Suprapubic skin (tissue), 4 donors: ENCODE data around the gene SETX. TPM values are rescaled to one million over a fixed set of nuclear protein-coding genes. Genes with fewer than 3 reads are reported as not detected.
"Not testable (repeated sequence)": the region's sequence is repeated elsewhere in the genome, so short reads cannot be mapped to it uniquely, and the experiment has no call there.

Source experiments
- DNase-seq, 2 donors: peaks; one replicate each; pipeline ENCODE4 v3.0.0-alpha.2; 2019; ENCODE audit warnings: low spot score in 2 of 2
- H3K27ac ChIP-seq: fragments of 200-600 bp; sonication (generic); one replicate; pipeline ENCODE4 v1.5.1; 2019
- H3K27me3 ChIP-seq: fragments of 200-600 bp; sonication (generic); one replicate; pipeline ENCODE4 v1.5.1; 2019
- H3K36me3 ChIP-seq: fragments of 200-600 bp; sonication (generic); one replicate; pipeline ENCODE4 v1.5.1; 2019
- H3K4me1 ChIP-seq: fragments of 200-600 bp; sonication (generic); one replicate; pipeline ENCODE4 v1.5.1; 2019
- H3K4me3 ChIP-seq: fragments of 200-600 bp; sonication (generic); one replicate; pipeline ENCODE4 v1.5.1; 2019; ENCODE audit warnings: mild to moderate bottlenecking
- H3K9me3 ChIP-seq: fragments of 200-600 bp; sonication (generic); one replicate; pipeline ENCODE4 v1.5.1; 2019
- CTCF ChIP-seq, 2 donors: fragments of 200-600 bp in 1 of 2; fragments of 450-650 bp in 1 of 2; sonication (generic) in 1 of 2; IDR thresholded peaks; one replicate each; pipeline ENCODE4 v1.5.1; 2016 to 2019; ENCODE audit warnings: antibody characterized with exemption in 2 of 2, mild to moderate bottlenecking in 1 of 2, moderate library complexity in 1 of 2
- EP300 ChIP-seq: sonication (generic); formaldehyde crosslinking; IDR thresholded peaks from one replicate; pipeline ENCODE4 v1.6.1; 2017; ENCODE audit warnings: antibody characterized with exemption
- POLR2A ChIP-seq, 2 donors: fragments of 450-650 bp; IDR thresholded peaks; one replicate each; pipeline ENCODE4 v1.6.1; 2017; ENCODE audit warnings: antibody characterized with exemption in 2 of 2, mild to moderate bottlenecking in 2 of 2, moderate library complexity in 2 of 2
- POLR2AphosphoS5 ChIP-seq, 3 donors: sonication (generic); formaldehyde crosslinking; IDR thresholded peaks; one replicate each; pipeline ENCODE4 v1.6.1; 2017; ENCODE audit warnings: antibody characterized with exemption in 3 of 3
- WGBS: methylation state at CpG from one replicate; pipeline ENCODE4 v1.1.5; 2018; 5-methylcytosine and 5-hydroxymethylcytosine counted together
- total RNA-seq, 4 donors: library from RNA; depleted of rRNA; stranded (reverse); fragments of >200 nt; gene quantifications; one replicate each; pipeline ENCODE4 v1.1.0, GENCODE V29; 2016

SETX gene
- total RNA-seq, 4 donors from 2014 or later, result 28.8 to 67.9 (median 39.7) TPM

DNA sequence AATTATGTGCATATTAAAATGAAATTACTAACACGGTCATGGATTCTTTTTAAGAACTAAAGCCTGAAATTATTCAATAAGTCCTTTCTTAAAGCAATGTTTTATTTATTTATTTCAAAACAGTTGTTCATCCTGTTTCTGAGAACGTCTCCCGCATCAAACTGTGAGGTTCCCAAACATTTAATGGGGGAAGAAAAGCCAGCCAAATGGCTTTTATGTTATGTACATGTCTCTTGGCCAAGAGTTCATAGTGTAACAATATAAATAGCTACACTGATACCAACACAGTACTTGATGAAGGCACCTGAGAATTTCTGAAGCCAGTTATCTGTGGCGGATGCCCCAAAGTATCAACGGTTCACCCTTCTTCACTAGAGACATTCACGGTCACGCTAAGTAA, 36.2 kb upstream of the SETX start:
- Histone ChIP-seq H3K27ac (no peak overlapping the region), H3K9me3 (no peaks in the 10 kb centered on the region), H3K4me1 (no peaks in the 10 kb centered on the region), H3K4me3 (no peak overlapping the region), H3K36me3 (peaks cover 97% of the 10 kb centered on the region), H3K27me3 (no peaks in the 10 kb centered on the region)
- 74% methylated on average over 7 of the region's 7 CpGs for WGBS
- TF ChIP-seq POLR2A (IDR thresholded peaks at IDR 0.05) (no peak), POLR2AphosphoS5 (IDR thresholded peaks at IDR 0.05) (no peak), CTCF (IDR thresholded peaks at IDR 0.05) (no peak), EP300 (no peak)
- no peak for DNase-seq

DNA sequence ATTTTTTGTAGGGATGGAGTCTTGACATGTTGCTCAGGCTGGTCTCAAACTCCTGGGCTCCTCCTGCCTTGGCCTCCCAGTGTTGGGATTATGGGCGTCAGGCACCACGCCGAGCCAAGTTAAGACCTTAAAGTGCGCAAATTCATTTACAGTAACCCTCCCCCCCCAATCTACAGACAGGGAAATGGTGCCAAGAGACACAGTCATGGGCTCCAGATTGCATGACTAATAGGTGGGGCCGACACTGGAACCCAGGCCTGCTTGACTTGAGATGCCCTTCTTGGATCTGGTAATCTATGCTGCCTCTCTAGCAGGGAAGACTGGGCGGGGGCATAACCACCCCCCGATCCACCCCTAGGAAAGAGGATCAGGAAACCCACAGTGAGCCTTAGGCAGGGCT, 32.3 kb upstream of the SETX start:
- no peaks in the 10 kb centered on the region for H3K4me1 ChIP-seq
- 84% methylated on average over 7 of the region's 7 CpGs for WGBS
- H3K27ac ChIP-seq, result no peak overlapping the region
- no peaks in the 10 kb centered on the region for H3K9me3 ChIP-seq
- no peak for DNase-seq
- H3K4me3 ChIP-seq, result no peak overlapping the region
- TF ChIP-seq CTCF (IDR thresholded peaks at IDR 0.05) (no peak), EP300 (no peak), POLR2AphosphoS5 (IDR thresholded peaks at IDR 0.05) (no peak), POLR2A (IDR thresholded peaks at IDR 0.05) (no peak)
- no peaks in the 10 kb centered on the region for H3K27me3 ChIP-seq
- H3K36me3 ChIP-seq, result peaks cover 98% of the 10 kb centered on the region

- Histone ChIP-seq H3K27ac (no peak overlapping the region), H3K9me3 (no peaks in the 10 kb centered on the region), H3K27me3 (no peaks in the 10 kb centered on the region), H3K4me1 (no peaks in the 10 kb centered on the region), H3K36me3 (peaks cover 96% of the 10 kb centered on the region), H3K4me3 (no peak overlapping the region)
- TF ChIP-seq POLR2AphosphoS5 (IDR thresholded peaks at IDR 0.05), result no peak
- 91% methylated on average over 8 of the region's 8 CpGs for WGBS
- DNase-seq, result no peak
Measured at GRCh38 chr9:132384376-132384775, 29.6 kb upstream of the SETX start.

DNA sequence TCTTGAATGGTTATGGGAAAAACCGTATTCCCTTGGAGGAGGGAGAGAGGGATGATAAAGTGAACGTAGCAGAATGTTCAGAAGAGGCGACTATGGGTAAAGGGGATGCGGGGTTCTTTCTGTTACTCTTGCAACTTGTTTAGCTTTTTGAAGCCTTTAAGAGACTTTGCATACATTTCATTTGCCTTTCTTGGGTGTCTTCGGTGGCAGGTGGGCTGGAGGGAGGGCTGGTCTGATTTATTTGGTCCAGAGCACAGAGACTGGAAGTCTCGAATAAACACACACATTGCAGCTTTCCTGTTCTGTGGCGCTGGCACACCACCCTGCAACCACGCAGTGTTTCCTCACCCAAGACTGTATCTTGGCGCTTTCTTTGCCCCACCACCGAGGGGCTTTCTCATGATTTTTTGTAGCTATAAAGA, 28.7 kb upstream of the SETX start:
- H3K4me1 ChIP-seq, result no peaks in the 10 kb centered on the region
- TF ChIP-seq CTCF (IDR thresholded peaks at IDR 0.05), result no peak
- no peak for TF ChIP-seq POLR2AphosphoS5 (IDR thresholded peaks at IDR 0.05)
- TF ChIP-seq EP300, result no peak
- no peak for TF ChIP-seq POLR2A (IDR thresholded peaks at IDR 0.05)
- H3K36me3 ChIP-seq, result peaks cover 96% of the 10 kb centered on the region
- H3K9me3 ChIP-seq, result no peaks in the 10 kb centered on the region
- H3K27me3 ChIP-seq, result no peaks in the 10 kb centered on the region
- H3K4me3 ChIP-seq, result no peak overlapping the region
- no peak overlapping the region for H3K27ac ChIP-seq
- no peak for DNase-seq
- WGBS, result 92% methylated on average over 10 of the region's 10 CpGs

DNA sequence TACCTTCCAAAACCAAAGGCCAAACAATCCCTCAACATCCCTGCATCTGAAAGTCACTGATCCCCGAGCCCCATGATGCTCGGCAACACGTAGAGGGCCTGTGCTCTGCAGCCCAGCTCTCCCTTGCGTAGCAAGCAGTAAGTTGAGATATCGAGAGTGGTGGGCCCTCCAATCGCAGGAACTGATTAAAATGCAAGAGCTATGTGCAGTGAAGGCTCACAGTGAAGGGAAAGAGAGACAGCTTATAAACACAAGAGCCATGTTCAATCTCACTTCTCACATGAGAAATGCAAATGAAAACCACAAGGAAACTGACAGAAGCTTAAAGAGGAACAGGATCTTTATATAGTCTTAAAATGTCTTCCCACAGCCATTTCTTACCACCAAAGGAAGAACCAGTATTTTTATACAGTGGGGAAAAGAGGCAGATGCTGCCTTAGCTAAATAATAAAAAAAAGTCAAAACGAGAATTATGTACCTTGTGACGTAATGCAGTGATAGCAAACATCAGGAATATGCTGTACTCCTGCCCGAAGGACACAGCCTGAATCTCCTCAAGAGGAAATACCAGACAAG, 27.3 kb upstream of the SETX start:
- DNase-seq, result no peak
- 81% methylated on average over 9 of the region's 9 CpGs for WGBS

GRCh38 chr9:132378416-132378815, 23.6 kb upstream of the SETX start:
- not testable (repeated sequence) for H3K27ac ChIP-seq, H3K9me3 ChIP-seq, H3K27me3 ChIP-seq, H3K4me3 ChIP-seq, H3K4me1 ChIP-seq, DNase-seq
- peaks cover 85% of the 10 kb centered on the region for H3K36me3 ChIP-seq
- WGBS, result 93% methylated on average over 2 of the region's 3 CpGs

More for the DNA sequence above, 27.3 kb upstream of the SETX start:
- Histone ChIP-seq H3K36me3 (peaks cover 96% of the 10 kb centered on the region), H3K27ac (no peak overlapping the region), H3K4me3 (no peak overlapping the region), H3K9me3 (no peaks in the 10 kb centered on the region), H3K27me3 (no peaks in the 10 kb centered on the region), H3K4me1 (no peaks in the 10 kb centered on the region)
- TF ChIP-seq CTCF (IDR thresholded peaks at IDR 0.05), result no peak
- TF ChIP-seq EP300, result no peak
- TF ChIP-seq POLR2AphosphoS5 (IDR thresholded peaks at IDR 0.05), result no peak
- no peak for TF ChIP-seq POLR2A (IDR thresholded peaks at IDR 0.05)

- H3K27ac ChIP-seq, H3K4me1 ChIP-seq, DNase-seq, H3K27me3 ChIP-seq, H3K9me3 ChIP-seq, H3K4me3 ChIP-seq: not testable (repeated sequence)
- WGBS, result 93% methylated on average over 2 of the region's 2 CpGs
- H3K36me3 ChIP-seq, result peaks cover 81% of the 10 kb centered on the region
Measured at GRCh38 chr9:132377769-132378168, 23.0 kb upstream of the SETX start.
